NT2/D1 (cell line): ENCODE results near the gene ROBO1.

Source experiments
- SUZ12 ChIP-seq: IDR thresholded peaks from 2 replicates; pipeline ENCODE4 v1.6.1; 2011; ENCODE audit not compliant: insufficient read length, insufficient read depth; ENCODE audit errors: extremely low read depth
- ZNF274 ChIP-seq: IDR thresholded peaks from 2 replicates; pipeline ENCODE4 v1.6.1; 2011; ENCODE audit warnings: mild to moderate bottlenecking, low read depth, low read length

GRCh38 chr3:79632842-79633241 is 135.0 kb downstream of the ROBO1 start:
- no peak for TF ChIP-seq ZNF274
- TF ChIP-seq SUZ12, result no peak
